Measurements from ENCODE around the gene RGS12. TPM values are rescaled to one million over a fixed set of nuclear protein-coding genes. Genes with fewer than 3 reads are reported as not detected.
A peak's percentile ranks its signal among the peaks of the same experiment; 100 is the strongest.

The RGS12 gene
- total RNA-seq, 1 donor from 2014 or later: 26.3 TPM

DNA sequence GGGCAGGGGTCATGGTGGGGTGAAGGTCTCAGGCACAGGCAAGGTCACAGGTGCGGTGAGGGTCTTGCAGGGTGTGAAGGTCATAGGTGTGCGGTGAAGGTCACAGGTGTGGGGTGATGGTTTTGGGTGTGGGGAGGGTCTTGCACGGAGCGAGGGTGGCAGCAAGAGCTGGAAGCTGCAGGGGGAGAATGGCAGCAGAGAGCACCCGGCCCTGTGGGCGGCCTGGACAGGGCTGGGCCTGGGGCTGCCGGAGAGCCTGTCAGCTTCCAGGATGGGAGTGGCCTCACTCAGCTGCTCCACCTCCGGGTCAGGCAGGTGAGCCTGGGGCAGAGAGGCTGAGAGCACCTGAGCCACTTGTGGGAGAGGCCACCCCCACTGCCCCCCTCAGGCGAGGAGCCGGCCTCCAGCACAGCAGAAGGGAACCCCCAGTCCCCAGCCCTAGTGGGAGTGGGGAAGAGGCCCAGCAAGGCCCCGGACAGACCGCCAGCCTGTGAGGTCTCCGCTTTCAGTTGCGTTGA, 42.3 kb upstream of the RGS12 start:
- Histone ChIP-seq H3K27me3 (no peaks in the 10 kb centered on the region), H3K27ac (no peak overlapping the region), H3K4me3 (no peak overlapping the region), H3K36me3 (peaks cover 0 to 4% of the 10 kb centered on the region in 2 donors), H3K4me1 (no peaks in the 10 kb centered on the region), H3K9me3 (no peaks in the 10 kb centered on the region)
- TF ChIP-seq, protein P1, sequence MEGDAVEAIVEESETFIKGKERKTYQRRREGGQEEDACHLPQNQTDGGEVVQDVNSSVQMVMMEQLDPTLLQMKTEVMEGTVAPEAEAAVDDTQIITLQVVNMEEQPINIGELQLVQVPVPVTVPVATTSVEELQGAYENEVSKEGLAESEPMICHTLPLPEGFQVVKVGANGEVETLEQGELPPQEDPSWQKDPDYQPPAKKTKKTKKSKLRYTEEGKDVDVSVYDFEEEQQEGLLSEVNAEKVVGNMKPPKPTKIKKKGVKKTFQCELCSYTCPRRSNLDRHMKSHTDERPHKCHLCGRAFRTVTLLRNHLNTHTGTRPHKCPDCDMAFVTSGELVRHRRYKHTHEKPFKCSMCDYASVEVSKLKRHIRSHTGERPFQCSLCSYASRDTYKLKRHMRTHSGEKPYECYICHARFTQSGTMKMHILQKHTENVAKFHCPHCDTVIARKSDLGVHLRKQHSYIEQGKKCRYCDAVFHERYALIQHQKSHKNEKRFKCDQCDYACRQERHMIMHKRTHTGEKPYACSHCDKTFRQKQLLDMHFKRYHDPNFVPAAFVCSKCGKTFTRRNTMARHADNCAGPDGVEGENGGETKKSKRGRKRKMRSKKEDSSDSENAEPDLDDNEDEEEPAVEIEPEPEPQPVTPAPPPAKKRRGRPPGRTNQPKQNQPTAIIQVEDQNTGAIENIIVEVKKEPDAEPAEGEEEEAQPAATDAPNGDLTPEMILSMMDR (IDR thresholded peaks at IDR 0.05): no peak
- no peak for DNase-seq (ENCODE audit: low spot score in 2 of 2)
- intact Hi-C loops (cut with DNase I): no loop called here

DNA sequence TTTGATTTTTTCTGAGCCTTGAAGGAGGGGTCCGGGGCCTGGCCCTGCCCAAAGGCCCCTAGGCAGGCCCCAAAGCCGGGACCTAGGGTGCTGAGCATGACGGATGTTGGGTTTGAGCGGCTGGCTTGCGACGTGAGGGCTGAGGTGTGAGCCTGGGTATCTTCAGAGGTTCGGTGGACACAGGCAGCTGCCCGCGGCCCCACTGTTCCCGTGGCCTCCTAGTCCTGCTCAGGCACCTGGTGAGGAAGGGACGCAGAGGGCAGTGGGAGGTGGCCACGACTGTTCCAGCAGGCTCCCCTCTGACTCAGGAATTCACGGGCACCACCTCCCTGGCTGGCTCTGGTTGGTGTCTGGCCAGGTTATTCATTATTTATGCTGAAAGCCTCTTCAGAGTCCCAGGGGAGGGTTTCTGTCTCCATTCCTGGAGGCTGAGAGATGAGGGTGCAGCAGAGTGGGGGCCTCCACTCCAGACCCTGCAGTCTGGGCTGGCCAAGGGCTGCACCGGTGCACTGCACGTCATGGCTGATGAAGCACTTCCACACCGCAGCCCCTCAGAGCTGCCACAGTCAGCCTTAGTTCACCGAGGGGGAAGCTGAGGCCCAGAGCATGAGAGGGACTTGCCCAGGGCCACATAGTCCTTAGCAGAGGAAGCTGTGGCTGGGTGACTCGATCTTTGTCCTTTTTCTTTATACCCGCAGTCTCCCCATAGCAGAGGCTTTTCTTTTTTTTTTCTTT, 41.7 kb upstream of the RGS12 start:
- TF ChIP-seq, protein P1 (IDR thresholded peaks at IDR 0.05): no peak
- H3K9me3 ChIP-seq: no peaks in the 10 kb centered on the region
- no peaks in the 10 kb centered on the region for H3K4me1 ChIP-seq
- no peak for DNase-seq (ENCODE audit: low spot score in 2 of 2)
- intact Hi-C loops (cut with DNase I): no loop called here
- H3K27ac ChIP-seq: no peak overlapping the region
- no peak overlapping the region for H3K4me3 ChIP-seq
- H3K36me3 ChIP-seq: peaks cover 0 to 8% of the 10 kb centered on the region in 2 donors
- H3K27me3 ChIP-seq: no peaks in the 10 kb centered on the region

DNA sequence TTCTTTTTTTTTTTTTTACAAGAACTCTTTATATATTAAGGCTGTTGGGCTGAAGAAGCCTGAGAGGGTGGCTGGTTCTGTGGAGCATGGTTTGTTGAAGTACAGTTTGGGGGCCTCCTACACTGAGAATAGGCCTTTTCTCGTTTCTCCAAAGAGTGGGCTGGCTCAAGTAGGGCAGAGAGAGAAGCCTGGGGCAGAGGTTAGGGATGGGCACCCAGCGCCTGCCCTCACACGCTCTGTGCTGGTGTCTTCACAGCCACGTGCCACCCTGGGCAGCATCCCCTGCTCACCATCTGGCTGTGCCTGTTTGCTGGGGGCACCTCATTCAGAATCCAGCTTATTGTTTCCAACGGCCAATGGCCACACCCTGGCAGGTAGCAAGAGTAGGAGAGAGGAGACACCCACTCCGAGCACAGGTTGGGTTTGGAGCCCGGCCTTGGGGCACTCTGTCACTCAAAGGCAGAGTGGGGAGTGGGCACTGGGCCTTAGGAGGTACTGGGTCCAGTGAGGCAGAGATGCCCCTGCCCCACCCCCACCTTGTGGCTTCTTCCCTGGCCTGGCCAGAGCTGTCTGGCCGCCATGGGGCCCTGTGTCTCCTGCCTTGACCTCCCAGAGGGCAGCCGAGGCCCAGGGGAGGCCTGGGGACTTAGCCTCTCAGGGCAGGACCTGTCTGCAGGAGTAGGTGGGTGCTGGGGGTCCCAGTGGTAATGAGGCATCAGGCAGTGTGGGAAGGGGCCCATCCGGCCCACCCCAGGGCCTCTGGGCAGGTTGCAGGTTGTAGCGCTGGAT, 40.9 kb upstream of the RGS12 start:
- H3K4me1 ChIP-seq: no peaks in the 10 kb centered on the region
- intact Hi-C loops (cut with DNase I): no loop called here
- no peaks in the 10 kb centered on the region for H3K27me3 ChIP-seq
- no peak overlapping the region for H3K4me3 ChIP-seq
- no peaks in the 10 kb centered on the region for H3K9me3 ChIP-seq
- TF ChIP-seq, protein P1 (IDR thresholded peaks at IDR 0.05): no peak
- peak in 1 of 2 donors; percentile 58 for DNase-seq (ENCODE audit: low spot score in 2 of 2)
- no peak overlapping the region for H3K27ac ChIP-seq
- peaks cover 0 to 8% of the 10 kb centered on the region in 2 donors for H3K36me3 ChIP-seq

DNA sequence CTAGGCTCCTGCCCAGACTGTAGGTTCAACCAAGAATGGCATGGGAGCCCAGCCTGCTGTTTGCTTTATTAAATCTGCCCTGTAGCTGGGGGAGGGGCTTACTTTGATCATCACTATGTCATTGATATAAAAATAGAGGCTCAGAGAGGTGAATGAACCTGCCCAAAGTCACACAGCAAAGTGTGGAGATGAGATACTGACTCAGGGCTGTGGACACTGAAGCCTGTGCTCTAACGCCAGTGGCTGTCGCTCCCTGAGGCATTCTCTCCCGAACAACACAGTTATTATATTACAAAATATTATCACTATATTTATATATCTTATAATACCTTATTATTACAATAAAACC, 40.4 kb upstream of the RGS12 start:
- DNase-seq (ENCODE audit: low spot score in 2 of 2): no peak
- peaks cover 0 to 8% of the 10 kb centered on the region in 2 donors for H3K36me3 ChIP-seq
- H3K9me3 ChIP-seq: no peaks in the 10 kb centered on the region
- H3K27ac ChIP-seq: no peak overlapping the region
- TF ChIP-seq, protein P1 (IDR thresholded peaks at IDR 0.05): no peak
- H3K4me1 ChIP-seq: no peaks in the 10 kb centered on the region
- intact Hi-C loops (cut with DNase I): no loop called here
- H3K27me3 ChIP-seq: no peaks in the 10 kb centered on the region
- H3K4me3 ChIP-seq: no peak overlapping the region

DNA sequence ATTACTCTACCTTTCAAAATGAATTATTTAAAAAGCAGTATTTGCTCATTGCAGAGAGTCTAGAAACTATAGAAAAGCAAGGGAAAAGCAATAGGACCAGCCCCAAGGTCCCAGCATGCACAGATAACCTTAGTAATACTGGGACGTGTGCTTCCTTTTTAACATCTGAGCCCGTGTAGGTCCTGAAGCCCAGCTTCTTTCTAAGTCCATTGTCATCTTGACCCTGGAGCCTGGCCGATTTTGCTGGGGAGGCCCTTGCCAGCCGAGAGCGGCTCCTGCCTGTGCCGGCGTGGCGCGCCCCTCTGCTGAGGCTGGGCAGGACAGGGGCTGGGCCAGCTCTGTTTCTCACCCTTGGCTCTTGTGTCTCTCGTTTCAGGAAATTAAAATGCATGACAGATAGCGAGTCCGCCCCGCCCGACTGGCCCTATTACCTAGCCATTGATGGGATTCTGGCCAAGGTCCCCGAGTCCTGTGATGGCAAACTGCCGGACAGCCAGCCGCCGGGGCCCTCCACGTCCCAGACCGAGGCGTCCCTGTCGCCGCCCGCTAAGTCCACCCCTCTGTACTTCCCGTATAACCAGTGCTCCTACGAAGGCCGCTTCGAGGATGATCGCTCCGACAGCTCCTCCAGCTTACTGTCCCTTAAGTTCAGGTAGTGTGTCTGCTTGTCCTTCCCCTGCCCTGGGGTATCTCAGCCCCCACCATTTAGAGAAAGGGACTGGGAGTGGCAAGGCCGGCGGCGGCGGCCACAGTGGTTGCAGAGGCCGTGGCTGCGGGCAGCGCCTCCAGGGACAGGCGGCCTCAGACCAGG, 39.8 kb upstream of the RGS12 start:
- intact Hi-C loops (cut with DNase I): no loop called here
- peak in 1 of 2 donors; percentile 51 for DNase-seq (ENCODE audit: low spot score in 2 of 2)
- no peak overlapping the region for H3K4me3 ChIP-seq
- no peaks in the 10 kb centered on the region for H3K4me1 ChIP-seq
- TF ChIP-seq, protein P1 (IDR thresholded peaks at IDR 0.05): no peak
- H3K36me3 ChIP-seq: peaks cover 0 to 8% of the 10 kb centered on the region in 2 donors
- no peaks in the 10 kb centered on the region for H3K9me3 ChIP-seq
- H3K27me3 ChIP-seq: no peaks in the 10 kb centered on the region
- no peak overlapping the region for H3K27ac ChIP-seq
